ENCODE results near the gene RBM8A.
A peak's percentile ranks its signal among the peaks of the same experiment; 100 is the strongest.

Gene RBM8A

DNA sequence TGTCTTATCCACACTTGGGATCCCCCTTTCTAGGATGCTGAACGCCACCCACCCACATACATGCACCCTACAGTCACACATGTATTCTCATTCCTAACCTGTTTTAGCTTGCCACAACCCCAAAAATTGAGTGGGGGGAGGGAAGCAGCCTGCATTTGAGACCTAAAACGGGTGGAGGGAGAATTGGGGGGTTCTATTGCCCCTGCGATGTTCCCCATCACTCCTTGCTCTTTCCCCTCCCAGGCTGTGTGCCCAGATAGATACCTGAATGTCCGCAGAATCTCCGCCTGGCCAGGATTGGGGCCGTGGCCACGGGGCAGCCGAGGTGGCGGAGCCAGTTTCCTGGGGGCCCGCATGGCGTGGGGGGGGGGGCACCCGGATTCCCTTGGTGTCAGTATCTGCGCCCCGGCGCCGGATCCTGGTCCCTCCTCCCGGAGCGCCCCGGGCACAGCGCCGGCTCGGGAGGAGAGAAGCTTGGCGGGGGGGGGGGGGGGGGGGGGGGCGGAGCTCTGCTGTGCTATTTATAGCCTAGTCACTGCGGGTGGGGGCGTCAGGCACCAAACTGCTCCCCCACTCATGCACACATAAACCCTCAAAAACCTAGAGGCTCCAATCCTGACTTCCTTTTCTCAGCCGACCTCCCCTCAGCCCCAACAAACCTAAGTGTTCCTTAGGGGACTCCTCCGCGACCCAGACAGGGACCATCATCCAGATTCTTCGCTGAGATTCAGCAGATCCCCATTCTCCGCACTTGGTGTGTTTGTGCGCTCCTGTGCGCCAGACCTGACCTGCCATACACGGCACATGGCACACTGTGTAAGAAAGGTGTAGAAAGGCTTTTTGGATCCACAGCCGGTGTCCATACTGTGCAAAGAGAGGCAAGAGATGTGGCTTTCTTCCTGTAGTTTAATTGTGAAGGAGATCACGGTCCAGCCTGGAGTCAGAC, 35.1 kb upstream of the RBM8A start (continued):
- TF ChIP-seq ZBTB48 (tag by site-specific recombination; IDR thresholded peaks at IDR 0.05) (peak; percentile 93), ZBTB17 (tag by site-specific recombination; IDR thresholded peaks at IDR 0.05) (peak; percentile 86), ZFHX2 (tag by site-specific recombination; conservative IDR thresholded peaks at IDR 0.05) (peak; percentile 70), GLIS1 (tag by site-specific recombination; IDR thresholded peaks at IDR 0.05) (peak; percentile 31; the same call in 1 of the 2 replicates)
- TF ChIP-seq, protein P1, sequence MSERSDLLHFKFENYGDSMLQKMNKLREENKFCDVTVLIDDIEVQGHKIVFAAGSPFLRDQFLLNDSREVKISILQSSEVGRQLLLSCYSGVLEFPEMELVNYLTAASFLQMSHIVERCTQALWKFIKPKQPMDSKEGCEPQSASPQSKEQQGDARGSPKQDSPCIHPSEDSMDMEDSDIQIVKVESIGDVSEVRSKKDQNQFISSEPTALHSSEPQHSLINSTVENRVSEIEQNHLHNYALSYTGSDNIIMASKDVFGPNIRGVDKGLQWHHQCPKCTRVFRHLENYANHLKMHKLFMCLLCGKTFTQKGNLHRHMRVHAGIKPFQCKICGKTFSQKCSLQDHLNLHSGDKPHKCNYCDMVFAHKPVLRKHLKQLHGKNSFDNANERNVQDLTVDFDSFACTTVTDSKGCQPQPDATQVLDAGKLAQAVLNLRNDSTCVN (tag by site-specific recombination; optimal IDR thresholded peaks at IDR 0.05), result peak; percentile 27
- TF ChIP-seq, protein P2, sequence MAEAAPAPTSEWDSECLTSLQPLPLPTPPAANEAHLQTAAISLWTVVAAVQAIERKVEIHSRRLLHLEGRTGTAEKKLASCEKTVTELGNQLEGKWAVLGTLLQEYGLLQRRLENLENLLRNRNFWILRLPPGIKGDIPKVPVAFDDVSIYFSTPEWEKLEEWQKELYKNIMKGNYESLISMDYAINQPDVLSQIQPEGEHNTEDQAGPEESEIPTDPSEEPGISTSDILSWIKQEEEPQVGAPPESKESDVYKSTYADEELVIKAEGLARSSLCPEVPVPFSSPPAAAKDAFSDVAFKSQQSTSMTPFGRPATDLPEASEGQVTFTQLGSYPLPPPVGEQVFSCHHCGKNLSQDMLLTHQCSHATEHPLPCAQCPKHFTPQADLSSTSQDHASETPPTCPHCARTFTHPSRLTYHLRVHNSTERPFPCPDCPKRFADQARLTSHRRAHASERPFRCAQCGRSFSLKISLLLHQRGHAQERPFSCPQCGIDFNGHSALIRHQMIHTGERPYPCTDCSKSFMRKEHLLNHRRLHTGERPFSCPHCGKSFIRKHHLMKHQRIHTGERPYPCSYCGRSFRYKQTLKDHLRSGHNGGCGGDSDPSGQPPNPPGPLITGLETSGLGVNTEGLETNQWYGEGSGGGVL (tag by site-specific recombination; IDR thresholded peaks at IDR 0.05), result peak; percentile 72
- TF ChIP-seq, protein P3, sequence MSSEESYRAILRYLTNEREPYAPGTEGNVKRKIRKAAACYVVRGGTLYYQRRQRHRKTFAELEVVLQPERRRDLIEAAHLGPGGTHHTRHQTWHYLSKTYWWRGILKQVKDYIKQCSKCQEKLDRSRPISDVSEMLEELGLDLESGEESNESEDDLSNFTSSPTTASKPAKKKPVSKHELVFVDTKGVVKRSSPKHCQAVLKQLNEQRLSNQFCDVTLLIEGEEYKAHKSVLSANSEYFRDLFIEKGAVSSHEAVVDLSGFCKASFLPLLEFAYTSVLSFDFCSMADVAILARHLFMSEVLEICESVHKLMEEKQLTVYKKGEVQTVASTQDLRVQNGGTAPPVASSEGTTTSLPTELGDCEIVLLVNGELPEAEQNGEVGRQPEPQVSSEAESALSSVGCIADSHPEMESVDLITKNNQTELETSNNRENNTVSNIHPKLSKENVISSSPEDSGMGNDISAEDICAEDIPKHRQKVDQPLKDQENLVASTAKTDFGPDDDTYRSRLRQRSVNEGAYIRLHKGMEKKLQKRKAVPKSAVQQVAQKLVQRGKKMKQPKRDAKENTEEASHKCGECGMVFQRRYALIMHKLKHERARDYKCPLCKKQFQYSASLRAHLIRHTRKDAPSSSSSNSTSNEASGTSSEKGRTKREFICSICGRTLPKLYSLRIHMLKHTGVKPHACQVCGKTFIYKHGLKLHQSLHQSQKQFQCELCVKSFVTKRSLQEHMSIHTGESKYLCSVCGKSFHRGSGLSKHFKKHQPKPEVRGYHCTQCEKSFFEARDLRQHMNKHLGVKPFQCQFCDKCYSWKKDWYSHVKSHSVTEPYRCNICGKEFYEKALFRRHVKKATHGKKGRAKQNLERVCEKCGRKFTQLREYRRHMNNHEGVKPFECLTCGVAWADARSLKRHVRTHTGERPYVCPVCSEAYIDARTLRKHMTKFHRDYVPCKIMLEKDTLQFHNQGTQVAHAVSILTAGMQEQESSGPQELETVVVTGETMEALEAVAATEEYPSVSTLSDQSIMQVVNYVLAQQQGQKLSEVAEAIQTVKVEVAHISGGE (tag by site-specific recombination; conservative IDR thresholded peaks at IDR 0.05; ENCODE audit: low read depth), result 0 out of 2 replicates have a peak, but pooled peaks have one; percentile 20
- TF ChIP-seq, protein P4, sequence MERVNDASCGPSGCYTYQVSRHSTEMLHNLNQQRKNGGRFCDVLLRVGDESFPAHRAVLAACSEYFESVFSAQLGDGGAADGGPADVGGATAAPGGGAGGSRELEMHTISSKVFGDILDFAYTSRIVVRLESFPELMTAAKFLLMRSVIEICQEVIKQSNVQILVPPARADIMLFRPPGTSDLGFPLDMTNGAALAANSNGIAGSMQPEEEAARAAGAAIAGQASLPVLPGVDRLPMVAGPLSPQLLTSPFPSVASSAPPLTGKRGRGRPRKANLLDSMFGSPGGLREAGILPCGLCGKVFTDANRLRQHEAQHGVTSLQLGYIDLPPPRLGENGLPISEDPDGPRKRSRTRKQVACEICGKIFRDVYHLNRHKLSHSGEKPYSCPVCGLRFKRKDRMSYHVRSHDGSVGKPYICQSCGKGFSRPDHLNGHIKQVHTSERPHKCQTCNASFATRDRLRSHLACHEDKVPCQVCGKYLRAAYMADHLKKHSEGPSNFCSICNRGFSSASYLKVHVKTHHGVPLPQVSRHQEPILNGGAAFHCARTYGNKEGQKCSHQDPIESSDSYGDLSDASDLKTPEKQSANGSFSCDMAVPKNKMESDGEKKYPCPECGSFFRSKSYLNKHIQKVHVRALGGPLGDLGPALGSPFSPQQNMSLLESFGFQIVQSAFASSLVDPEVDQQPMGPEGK (tag by site-specific recombination; IDR thresholded peaks at IDR 0.05), result peak; percentile 54

DNA sequence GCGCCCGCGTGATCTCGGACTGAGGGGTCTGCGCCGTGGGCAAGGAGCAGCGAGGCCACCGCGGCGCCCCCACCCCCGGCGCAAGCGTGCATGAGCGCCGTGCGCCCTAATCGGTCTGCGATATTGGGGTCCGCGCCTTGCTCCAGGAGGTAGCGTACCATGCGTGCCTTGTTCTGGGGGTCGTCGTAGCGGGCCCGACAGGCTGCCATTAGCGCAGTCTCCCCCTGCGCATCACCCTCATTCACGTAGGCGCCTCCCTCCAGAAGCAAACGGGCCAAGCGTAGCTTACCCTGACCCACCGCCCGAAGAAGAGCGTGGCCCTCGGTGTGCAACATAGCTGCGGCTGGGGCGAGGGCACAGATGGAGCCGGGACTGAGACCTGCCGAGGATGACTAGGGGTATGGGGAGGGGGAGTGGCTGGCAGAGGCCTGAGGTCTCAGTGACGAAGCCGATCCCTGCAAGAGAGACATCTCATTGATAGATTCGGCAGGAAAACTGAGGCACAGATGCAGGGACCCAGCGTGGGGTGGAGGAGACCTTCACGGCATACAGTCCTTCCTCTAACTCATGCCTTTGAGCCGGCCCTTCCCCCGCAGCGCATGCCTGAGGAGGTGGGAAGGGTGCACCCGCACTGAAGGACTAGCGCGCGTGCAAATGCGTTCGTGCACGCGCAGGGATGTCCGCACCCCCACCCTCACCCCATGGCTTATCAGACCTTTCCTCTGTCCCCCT, 34.3 kb upstream of the RBM8A start:
- H3K36me3 ChIP-seq (ENCODE audit: control insufficient read depth in 2 of 2, insufficient read depth in 1 of 2, low read length in 2 of 2), result no peaks in the 10 kb centered on the region
- H3K9me3 ChIP-seq (ENCODE audit: control insufficient read depth, insufficient read depth, low read depth, low read length), result no peaks in the 10 kb centered on the region
- CTCF ChIA-PET, result interaction anchor here (0.5 kb wide), 2 partner anchors 45 to 50 kb away, joined by 3 to 5 read pairs; no protein-coding TSS in a partner anchor
- POLR2A ChIA-PET, result no interaction called here
- H3K4me1 ChIP-seq (ENCODE audit: control insufficient read depth, insufficient read depth, low read length), result peaks cover 12% of the 10 kb centered on the region
- no peak overlapping the region; the same call in 1 of the 2 replicates for H3K4me3 ChIP-seq (ENCODE audit: low read depth, low read length)
- no peak overlapping the region for H3K27ac ChIP-seq (ENCODE audit: extremely low read depth, low read depth, low read length)
- TF ChIP-seq ZNF549 (tag by site-specific recombination; IDR thresholded peaks at IDR 0.05), result no peak
- TF ChIP-seq ZNF24 (tag by site-specific recombination; IDR thresholded peaks at IDR 0.05), result no peak
- TF ChIP-seq ZNF501 (tag by site-specific recombination; IDR thresholded peaks at IDR 0.05), result no peak
- no peak for TF ChIP-seq ZNF114 (tag by site-specific recombination; IDR thresholded peaks at IDR 0.05)
- TF ChIP-seq ZNF404 (tag by site-specific recombination; IDR thresholded peaks at IDR 0.05), result no peak
- TF ChIP-seq ZNF561 (tag by site-specific recombination; IDR thresholded peaks at IDR 0.05; ENCODE audit: borderline replicate concordance), result no peak
- no peak for TF ChIP-seq ZNF302 (tag by site-specific recombination; IDR thresholded peaks at IDR 0.05; ENCODE audit: low read depth)
- TF ChIP-seq EGR2 (tag by site-specific recombination; IDR thresholded peaks at IDR 0.05; ENCODE audit: low read depth), result peak; percentile 25; the same call in 1 of the 2 replicates
- TF ChIP-seq ZNF585B (tag by site-specific recombination; IDR thresholded peaks at IDR 0.05), result no peak
- TF ChIP-seq ZNF157 (tag by site-specific recombination; IDR thresholded peaks at IDR 0.05), result no peak
- TF ChIP-seq, protein P5, sequence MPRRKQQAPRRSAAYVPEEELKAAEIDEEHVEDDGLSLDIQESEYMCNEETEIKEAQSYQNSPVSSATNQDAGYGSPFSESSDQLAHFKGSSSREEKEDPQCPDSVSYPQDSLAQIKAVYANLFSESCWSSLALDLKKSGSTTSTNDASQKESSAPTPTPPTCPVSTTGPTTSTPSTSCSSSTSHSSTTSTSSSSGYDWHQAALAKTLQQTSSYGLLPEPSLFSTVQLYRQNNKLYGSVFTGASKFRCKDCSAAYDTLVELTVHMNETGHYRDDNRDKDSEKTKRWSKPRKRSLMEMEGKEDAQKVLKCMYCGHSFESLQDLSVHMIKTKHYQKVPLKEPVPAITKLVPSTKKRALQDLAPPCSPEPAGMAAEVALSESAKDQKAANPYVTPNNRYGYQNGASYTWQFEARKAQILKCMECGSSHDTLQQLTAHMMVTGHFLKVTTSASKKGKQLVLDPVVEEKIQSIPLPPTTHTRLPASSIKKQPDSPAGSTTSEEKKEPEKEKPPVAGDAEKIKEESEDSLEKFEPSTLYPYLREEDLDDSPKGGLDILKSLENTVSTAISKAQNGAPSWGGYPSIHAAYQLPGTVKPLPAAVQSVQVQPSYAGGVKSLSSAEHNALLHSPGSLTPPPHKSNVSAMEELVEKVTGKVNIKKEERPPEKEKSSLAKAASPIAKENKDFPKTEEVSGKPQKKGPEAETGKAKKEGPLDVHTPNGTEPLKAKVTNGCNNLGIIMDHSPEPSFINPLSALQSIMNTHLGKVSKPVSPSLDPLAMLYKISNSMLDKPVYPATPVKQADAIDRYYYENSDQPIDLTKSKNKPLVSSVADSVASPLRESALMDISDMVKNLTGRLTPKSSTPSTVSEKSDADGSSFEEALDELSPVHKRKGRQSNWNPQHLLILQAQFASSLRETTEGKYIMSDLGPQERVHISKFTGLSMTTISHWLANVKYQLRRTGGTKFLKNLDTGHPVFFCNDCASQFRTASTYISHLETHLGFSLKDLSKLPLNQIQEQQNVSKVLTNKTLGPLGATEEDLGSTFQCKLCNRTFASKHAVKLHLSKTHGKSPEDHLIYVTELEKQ (tag by site-specific recombination; IDR thresholded peaks at IDR 0.05; ENCODE audit: borderline replicate concordance), result no peak
- TF ChIP-seq, protein P6, sequence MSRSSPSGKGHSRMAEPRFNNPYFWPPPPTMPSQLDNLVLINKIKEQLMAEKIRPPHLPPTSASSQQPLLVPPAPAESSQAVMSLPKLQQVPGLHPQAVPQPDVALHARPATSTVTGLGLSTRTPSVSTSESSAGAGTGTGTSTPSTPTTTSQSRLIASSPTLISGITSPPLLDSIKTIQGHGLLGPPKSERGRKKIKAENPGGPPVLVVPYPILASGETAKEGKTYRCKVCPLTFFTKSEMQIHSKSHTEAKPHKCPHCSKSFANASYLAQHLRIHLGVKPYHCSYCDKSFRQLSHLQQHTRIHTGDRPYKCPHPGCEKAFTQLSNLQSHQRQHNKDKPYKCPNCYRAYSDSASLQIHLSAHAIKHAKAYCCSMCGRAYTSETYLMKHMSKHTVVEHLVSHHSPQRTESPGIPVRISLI (tag by site-specific recombination; IDR thresholded peaks at IDR 0.05), result no peak
